ENCODE measurements around the gene ZNF839. TPM values are rescaled to one million over a fixed set of nuclear protein-coding genes. Genes with fewer than 3 reads are reported as not detected.

Gene ZNF839
- total RNA-seq, 1 experiment from 2014 or later = 15.1 TPM

GRCh38 chr14:102317564-102318248, 1.8 kb upstream of the ZNF839 start:
- H3K36me3 Mint-ChIP-seq = no peaks in the 10 kb centered on the region
- peak overlapping the region; percentile 95 for H3K27ac Mint-ChIP-seq
- peak overlapping the region; percentile 93 for H3K4me3 Mint-ChIP-seq
- ATAC-seq (no peak), DNase-seq (ENCODE audit: low spot score) (no peak)
- ChIA-PET POLR2A (interaction anchor here (1.3 kb wide), 1 partner anchor 192 kb away, joined by 3 read pairs; no protein-coding TSS in a partner anchor), CTCF (interaction anchor here (0.5 to 2.2 kb wide), 4 partner anchors 13 to 529 kb away, joined by 3 to 7 read pairs (median 3); partner anchors contain the start of gene MOK)
- TF ChIP-seq ZNF425 (CRISPR knock-in tag; conservative IDR thresholded peaks at IDR 0.05) (no peak), ESRRA (CRISPR knock-in tag; IDR thresholded peaks at IDR 0.05; ENCODE audit: borderline replicate concordance) (no peak)
- H3K4me1 Mint-ChIP-seq = peaks cover 49% of the 10 kb centered on the region
- no peaks in the 10 kb centered on the region for H3K9me3 Mint-ChIP-seq
- peaks cover 25% of the 10 kb centered on the region for H3K27me3 Mint-ChIP-seq (ENCODE audit: low read depth)

GRCh38 chr14:102318781-102319276, 717 bp upstream of the ZNF839 start:
- Mint-ChIP-seq H3K4me3 (peak overlapping the region; percentile 93), H3K9me3 (no peaks in the 10 kb centered on the region), H3K4me1 (peaks cover 48% of the 10 kb centered on the region), H3K27ac (peak overlapping the region; percentile 88), H3K27me3 (ENCODE audit: low read depth) (peaks cover 21% of the 10 kb centered on the region), H3K36me3 (no peaks in the 10 kb centered on the region)
- POLR2A ChIA-PET = no interaction called here
- CTCF ChIA-PET = no interaction called here
- ATAC-seq = no peak
- DNase-seq (ENCODE audit: low spot score) = no peak
- TF ChIP-seq ZNF281 (CRISPR knock-in tag; IDR thresholded peaks at IDR 0.05) (no peak), NR1H2 (CRISPR knock-in tag; IDR thresholded peaks at IDR 0.05) (no peak), NR3C1 (CRISPR knock-in tag; conservative IDR thresholded peaks at IDR 0.05; ENCODE audit: low read depth) (no peak), ARID4B (CRISPR knock-in tag; IDR thresholded peaks at IDR 0.05; ENCODE audit: borderline replicate concordance) (no peak), MAX (CRISPR knock-in tag; IDR thresholded peaks at IDR 0.05) (no peak), CDX4 (CRISPR knock-in tag; IDR thresholded peaks at IDR 0.05; ENCODE audit: borderline replicate concordance) (no peak), CREM (CRISPR knock-in tag; IDR thresholded peaks at IDR 0.05) (no peak), TEAD4 (CRISPR knock-in tag; IDR thresholded peaks at IDR 0.05) (no peak), FOXK1 (CRISPR knock-in tag; IDR thresholded peaks at IDR 0.05) (no peak), ZNF396 (CRISPR knock-in tag; IDR thresholded peaks at IDR 0.05; ENCODE audit: borderline replicate concordance) (no peak), NFE2L1 (CRISPR knock-in tag; IDR thresholded peaks at IDR 0.05) (no peak), JUN (CRISPR knock-in tag; IDR thresholded peaks at IDR 0.05) (no peak), FOXP1 (CRISPR knock-in tag; IDR thresholded peaks at IDR 0.05; ENCODE audit: borderline replicate concordance) (no peak), ZBTB21 (CRISPR knock-in tag; IDR thresholded peaks at IDR 0.05; ENCODE audit: borderline replicate concordance) (no peak), NFATC4 (CRISPR knock-in tag; IDR thresholded peaks at IDR 0.05) (no peak)

All from WTC11 (cell line).